Liver (tissue), 3 donors: ENCODE results near the gene ARPC1A.

Experiments
- ATF3 ChIP-seq: IDR thresholded peaks from 2 replicates; pipeline ENCODE4 v1.6.1; 2016; ENCODE audit warnings: antibody characterized with exemption
- CTCF ChIP-seq: fragments of 150-350 bp; IDR thresholded peaks from 2 replicates; pipeline ENCODE4 v1.5.1; 2017; ENCODE audit warnings: improper control_type of control experiment, low read depth, low read length; ENCODE audit not compliant: missing input control
- EGR1 ChIP-seq, 2 donors: IDR thresholded peaks; 2 replicates each; pipeline ENCODE4 v1.6.1; 2016 to 2018; ENCODE audit warnings: antibody characterized with exemption in 2 of 2, low read depth in 2 of 2
- FOXA2 ChIP-seq: IDR thresholded peaks from 2 replicates; pipeline ENCODE4 v1.6.1; 2016; ENCODE audit warnings: antibody characterized with exemption
- GABPA ChIP-seq, 2 donors: IDR thresholded peaks in 1 of 2; conservative IDR thresholded peaks in 1 of 2; 2 replicates each; pipeline ENCODE4 v1.6.1; 2016; ENCODE audit warnings: antibody characterized with exemption in 2 of 2, mild to moderate bottlenecking in 1 of 2, moderate library complexity in 1 of 2
- JUND ChIP-seq, 2 donors: IDR thresholded peaks; 2 replicates each; pipeline ENCODE4 v1.6.1; 2016; ENCODE audit warnings: antibody characterized with exemption in 2 of 2
- RAD21 ChIP-seq, 2 donors: IDR thresholded peaks; 2 replicates each; pipeline ENCODE4 v1.6.1; 2016; ENCODE audit warnings: antibody characterized with exemption in 2 of 2, mild to moderate bottlenecking in 2 of 2
- RXRA ChIP-seq, 2 donors: IDR thresholded peaks; 2 replicates each; pipeline ENCODE4 v1.6.1; 2017 to 2018; ENCODE audit warnings: antibody characterized with exemption in 2 of 2, mild to moderate bottlenecking in 1 of 2
- SP1 ChIP-seq: IDR thresholded peaks from 2 replicates; pipeline ENCODE4 v1.6.1; 2018; ENCODE audit warnings: antibody characterized with exemption, mild to moderate bottlenecking
- TAF1 ChIP-seq: conservative IDR thresholded peaks from 2 replicates; pipeline ENCODE4 v1.6.1; 2016; ENCODE audit warnings: antibody characterized with exemption, mild to moderate bottlenecking
- ZBTB33 ChIP-seq: IDR thresholded peaks from 2 replicates; pipeline ENCODE4 v1.6.1; 2016; ENCODE audit warnings: antibody characterized with exemption
- TF ChIP-seq, protein P1 (sequence below): IDR thresholded peaks from 2 replicates; pipeline ENCODE4 v1.6.1; 2016; ENCODE audit warnings: antibody characterized with exemption, mild to moderate bottlenecking
- TF ChIP-seq, protein P2 (sequence below): IDR thresholded peaks from 2 replicates; pipeline ENCODE4 v1.6.1; 2016; ENCODE audit warnings: antibody characterized with exemption
- donor health status: healthy.
- donor health status: healthy.

- TF ChIP-seq CTCF, result no peak
- no peak for TF ChIP-seq SP1
- no peak for TF ChIP-seq JUND (IDR thresholded peaks at IDR 0.05)
- TF ChIP-seq, protein P1, sequence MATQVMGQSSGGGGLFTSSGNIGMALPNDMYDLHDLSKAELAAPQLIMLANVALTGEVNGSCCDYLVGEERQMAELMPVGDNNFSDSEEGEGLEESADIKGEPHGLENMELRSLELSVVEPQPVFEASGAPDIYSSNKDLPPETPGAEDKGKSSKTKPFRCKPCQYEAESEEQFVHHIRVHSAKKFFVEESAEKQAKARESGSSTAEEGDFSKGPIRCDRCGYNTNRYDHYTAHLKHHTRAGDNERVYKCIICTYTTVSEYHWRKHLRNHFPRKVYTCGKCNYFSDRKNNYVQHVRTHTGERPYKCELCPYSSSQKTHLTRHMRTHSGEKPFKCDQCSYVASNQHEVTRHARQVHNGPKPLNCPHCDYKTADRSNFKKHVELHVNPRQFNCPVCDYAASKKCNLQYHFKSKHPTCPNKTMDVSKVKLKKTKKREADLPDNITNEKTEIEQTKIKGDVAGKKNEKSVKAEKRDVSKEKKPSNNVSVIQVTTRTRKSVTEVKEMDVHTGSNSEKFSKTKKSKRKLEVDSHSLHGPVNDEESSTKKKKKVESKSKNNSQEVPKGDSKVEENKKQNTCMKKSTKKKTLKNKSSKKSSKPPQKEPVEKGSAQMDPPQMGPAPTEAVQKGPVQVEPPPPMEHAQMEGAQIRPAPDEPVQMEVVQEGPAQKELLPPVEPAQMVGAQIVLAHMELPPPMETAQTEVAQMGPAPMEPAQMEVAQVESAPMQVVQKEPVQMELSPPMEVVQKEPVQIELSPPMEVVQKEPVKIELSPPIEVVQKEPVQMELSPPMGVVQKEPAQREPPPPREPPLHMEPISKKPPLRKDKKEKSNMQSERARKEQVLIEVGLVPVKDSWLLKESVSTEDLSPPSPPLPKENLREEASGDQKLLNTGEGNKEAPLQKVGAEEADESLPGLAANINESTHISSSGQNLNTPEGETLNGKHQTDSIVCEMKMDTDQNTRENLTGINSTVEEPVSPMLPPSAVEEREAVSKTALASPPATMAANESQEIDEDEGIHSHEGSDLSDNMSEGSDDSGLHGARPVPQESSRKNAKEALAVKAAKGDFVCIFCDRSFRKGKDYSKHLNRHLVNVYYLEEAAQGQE, result no peak
- no peak for TF ChIP-seq FOXA2
- no peak for TF ChIP-seq EGR1 (IDR thresholded peaks at IDR 0.05; ENCODE audit: low read depth in 2 of 2)
- no peak for TF ChIP-seq ZBTB33
- TF ChIP-seq RAD21 (IDR thresholded peaks at IDR 0.05), result no peak
- TF ChIP-seq TAF1, result no peak
- no peak for TF ChIP-seq GABPA (IDR thresholded peaks at IDR 0.05 in 1 of 2, conservative IDR thresholded peaks at IDR 0.05 in 1 of 2)
- no peak for TF ChIP-seq ATF3
- TF ChIP-seq, protein P2, sequence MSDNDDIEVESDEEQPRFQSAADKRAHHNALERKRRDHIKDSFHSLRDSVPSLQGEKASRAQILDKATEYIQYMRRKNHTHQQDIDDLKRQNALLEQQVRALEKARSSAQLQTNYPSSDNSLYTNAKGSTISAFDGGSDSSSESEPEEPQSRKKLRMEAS, result no peak
- TF ChIP-seq RXRA (IDR thresholded peaks at IDR 0.05), result no peak
Measured at GRCh38 chr7:99310004-99310403, 15.7 kb upstream of the ARPC1A start.
